H1 (cell line): ENCODE measurements around the gene ATXN1L. TPM values are rescaled to one million over a fixed set of nuclear protein-coding genes. Genes with fewer than 3 reads are reported as not detected.

Source experiments
- CTCF ChIA-PET: fragments of 300-600 bp; sonication (Branson Sonifier 250); formaldehyde crosslinking; loops from one replicate; lab custom pipeline; 2021; ENCODE audit not compliant: partially characterized antibody; lab: Charles Lee
- POLR2A ChIA-PET: fragments of 300-600 bp; sonication (Branson Sonifier 250); formaldehyde crosslinking; loops from one replicate; lab custom pipeline; 2021; ENCODE audit warnings: inconsistent platforms; ENCODE audit not compliant: partially characterized antibody; lab: Charles Lee
- DNase-seq, 2 experiments: peaks; one replicate each; pipeline versions ENCODE4 v3.0.0 to v3.0.0-alpha.2; 2010 to 2022; ENCODE audit warnings: low spot score in 2 of 2, low read depth in 1 of 2, mixed read lengths in 1 of 2
- FAIRE-seq: peaks from 2 replicates; lab custom pipeline; 2011; peaks lifted over from hg19 to GRCh38; lab: Jason Lieb, UNC
- H2AFZ ChIP-seq: 2 replicates; pipeline ENCODE4 v1.8.1; 2012; ENCODE audit warnings: low read length, inconsistent platforms
- H2AK5ac ChIP-seq: 2 replicates; pipeline ENCODE4 v1.6.1; 2013; ENCODE audit warnings: low read depth, low read length
- H2BK120ac ChIP-seq: replicated peaks from 2 replicates; pipeline ENCODE3; 2013; ENCODE audit warnings: low read depth, low read length, inconsistent platforms
- H2BK12ac ChIP-seq: 2 replicates; pipeline ENCODE4 v1.6.1; 2013; ENCODE audit warnings: low read depth, low read length
- H2BK15ac ChIP-seq: 2 replicates; pipeline ENCODE4 v1.6.1; 2013; ENCODE audit warnings: low read length
- H2BK20ac ChIP-seq: 2 replicates; pipeline ENCODE4 v1.6.1; 2013; ENCODE audit warnings: low read length
- H2BK5ac ChIP-seq: 2 replicates; pipeline ENCODE4 v1.6.1; 2013; ENCODE audit warnings: low read depth, low read length
- H3K14ac ChIP-seq: 2 replicates; pipeline ENCODE4 v1.6.1; 2013; ENCODE audit warnings: inconsistent platforms; ENCODE audit not compliant: insufficient read length
- H3K18ac ChIP-seq: 2 replicates; pipeline ENCODE4 v1.6.1; 2013; ENCODE audit warnings: low read length; ENCODE audit errors: extremely low read depth
- H3K23ac ChIP-seq: 2 replicates; pipeline ENCODE4 v1.6.1; 2013; ENCODE audit warnings: inconsistent platforms; ENCODE audit not compliant: insufficient read length
- H3K23me2 ChIP-seq: 2 replicates; pipeline ENCODE4 v1.6.1; 2013; ENCODE audit warnings: low read depth, low read length
- H3K27ac ChIP-seq: 2 replicates; pipeline ENCODE4 v1.6.1; 2011; ENCODE audit warnings: low read depth, low read length, inconsistent platforms
- H3K27me3 ChIP-seq, 4 experiments: replicated peaks in 1 of 4; 1 replicate in 1 of 4; 2 replicates in 3 of 4; pipeline versions ENCODE4 v1.6.1 to v1.8.1; 2011 to 2013; ENCODE audit warnings: low read length in 3 of 4, mild to moderate bottlenecking in 3 of 4, inconsistent platforms in 2 of 4, mixed read lengths in 2 of 4, moderate library complexity in 1 of 4; ENCODE audit not compliant: control insufficient read depth in 3 of 4, insufficient read depth in 3 of 4; ENCODE audit errors: extremely low read depth in 1 of 4
- H3K36me3 ChIP-seq, 4 experiments: 2 replicates each; pipeline versions ENCODE4 v1.6.1 to v1.8.1; 2011 to 2013; ENCODE audit warnings: mild to moderate bottlenecking in 4 of 4, low read length in 3 of 4, moderate library complexity in 2 of 4, control low read depth in 1 of 4, inconsistent platforms in 1 of 4; ENCODE audit not compliant: insufficient read depth in 4 of 4, control insufficient read depth in 2 of 4
- H3K4ac ChIP-seq: replicated peaks from 2 replicates; pipeline ENCODE3; 2013; ENCODE audit warnings: low read length, low read depth, mixed read lengths, inconsistent platforms; ENCODE audit not compliant: insufficient read length
- H3K4me1 ChIP-seq, 4 experiments: replicated peaks in 1 of 4; 1 replicate in 1 of 4; 2 replicates in 3 of 4; pipeline versions ENCODE4 v1.6.1 to v1.8.1; 2011 to 2013; ENCODE audit warnings: low read length in 3 of 4, inconsistent platforms in 2 of 4, mixed read lengths in 1 of 4; ENCODE audit not compliant: insufficient read depth in 4 of 4, control insufficient read depth in 3 of 4
- H3K4me2 ChIP-seq, 2 experiments: 2 replicates each; pipeline versions ENCODE4 v1.6.1 to v1.8.1; 2011 to 2013; ENCODE audit warnings: low read depth in 2 of 2, low read length in 2 of 2, control low read depth in 1 of 2, inconsistent platforms in 1 of 2, mild to moderate bottlenecking in 1 of 2; ENCODE audit not compliant: insufficient read depth in 1 of 2
- H3K4me3 ChIP-seq, 4 experiments: fragments of 200-600, 300-600 bp in 1 of 4; sonication (generic), shearing (Covaris generic), sonication (Bioruptor Twin) in 1 of 4; 2 replicates each; pipeline versions ENCODE4 v1.5.1 to v1.8.1; 2011 to 2016; ENCODE audit warnings: low read length in 4 of 4, low read depth in 3 of 4, control low read depth in 2 of 4, inconsistent platforms in 2 of 4, mild to moderate bottlenecking in 2 of 4, mixed read lengths in 1 of 4, moderate library complexity in 1 of 4; ENCODE audit not compliant: insufficient read depth in 2 of 4; ENCODE audit errors: extremely low read depth in 1 of 4
- H3K56ac ChIP-seq: replicated peaks from 2 replicates; pipeline ENCODE3; 2013; ENCODE audit warnings: low read depth, mild to moderate bottlenecking, mixed read lengths, low read length, inconsistent platforms; ENCODE audit not compliant: insufficient read length
- H3K79me1 ChIP-seq: 2 replicates; pipeline ENCODE4 v1.6.1; 2013; ENCODE audit warnings: low read depth, low read length, control low read depth
- H3K79me2 ChIP-seq, 2 experiments: 2 replicates each; pipeline versions ENCODE4 v1.6.1 to v1.8.1; 2012 to 2013; ENCODE audit warnings: low read length in 2 of 2, mild to moderate bottlenecking in 2 of 2, inconsistent platforms in 1 of 2; ENCODE audit not compliant: insufficient read depth in 2 of 2, control insufficient read depth in 1 of 2
- H3K9ac ChIP-seq, 4 experiments: replicated peaks in 1 of 4; 1 replicate in 1 of 4; 2 replicates in 3 of 4; pipeline versions ENCODE4 v1.6.1 to v1.8.1; 2011 to 2013; ENCODE audit warnings: low read depth in 3 of 4, low read length in 3 of 4, control low read depth in 2 of 4, mild to moderate bottlenecking in 2 of 4, moderate library complexity in 2 of 4, inconsistent platforms in 1 of 4; ENCODE audit errors: extremely low read depth in 1 of 4
- H3K9me3 ChIP-seq, 2 experiments: 2 replicates each; pipeline versions ENCODE4 v1.6.1 to v1.8.1; 2012 to 2013; ENCODE audit warnings: mild to moderate bottlenecking in 2 of 2, moderate library complexity in 2 of 2, control low read depth in 1 of 2, inconsistent platforms in 1 of 2, low read depth in 1 of 2, low read length in 1 of 2, mixed read lengths in 1 of 2; ENCODE audit not compliant: insufficient read depth in 2 of 2
- H4K20me1 ChIP-seq, 2 experiments: replicated peaks in 1 of 2; 2 replicates each; pipeline versions ENCODE3 to v1.8.1; 2011 to 2013; ENCODE audit warnings: inconsistent platforms in 2 of 2, low read length in 2 of 2, mild to moderate bottlenecking in 1 of 2; ENCODE audit not compliant: insufficient read depth in 2 of 2, control insufficient read depth in 1 of 2
- H4K5ac ChIP-seq: 2 replicates; pipeline ENCODE4 v1.6.1; 2013; ENCODE audit warnings: low read length, low read depth, mixed read lengths, inconsistent platforms; ENCODE audit not compliant: insufficient read length
- H4K8ac ChIP-seq: 2 replicates; pipeline ENCODE4 v1.8.0; 2013; ENCODE audit warnings: mild to moderate bottlenecking, moderate library complexity, low read length, inconsistent platforms; ENCODE audit not compliant: insufficient read depth; ENCODE audit errors: extremely low read depth
- H4K91ac ChIP-seq: replicated peaks from 2 replicates; pipeline ENCODE3; 2013; ENCODE audit warnings: low read length, mixed read lengths, inconsistent platforms; ENCODE audit not compliant: insufficient read length
- BRCA1 ChIP-seq: IDR thresholded peaks from 2 replicates; pipeline ENCODE4 v1.6.1; 2012; ENCODE audit warnings: low read depth, low read length, improper control_type of control experiment
- CHD2 ChIP-seq: IDR thresholded peaks from 2 replicates; pipeline ENCODE4 v1.6.1; 2012; ENCODE audit warnings: low read length, improper control_type of control experiment
- EGR1 ChIP-seq: IDR thresholded peaks from 2 replicates; pipeline ENCODE4 v1.6.1; 2011; ENCODE audit warnings: low read depth, low read length, borderline replicate concordance
- EZH2 ChIP-seq: fragments of 200-600 bp; sonication (generic); IDR thresholded peaks from 2 replicates; pipeline ENCODE4 v1.7.1; 2012; ENCODE audit warnings: low read depth, mild to moderate bottlenecking, moderate library complexity, low read length, inconsistent platforms; ENCODE audit not compliant: severe bottlenecking
- FOSL1 ChIP-seq: IDR thresholded peaks from 2 replicates; pipeline ENCODE4 v1.6.1; 2011; ENCODE audit warnings: mild to moderate bottlenecking, low read depth, low read length, moderate library complexity; ENCODE audit not compliant: insufficient read depth
- KDM1A ChIP-seq: fragments of 200-600, 300-600 bp; sonication (generic); IDR thresholded peaks from 2 replicates; pipeline ENCODE4 v1.7.1; 2016; ENCODE audit warnings: mild to moderate bottlenecking, low read length, borderline replicate concordance
- PHF8 ChIP-seq: fragments of 200-600 bp; sonication (generic); conservative IDR thresholded peaks from 2 replicates; pipeline ENCODE4 v1.7.1; 2012; ENCODE audit warnings: low read depth, mild to moderate bottlenecking, inconsistent platforms, low read length, moderate library complexity
- POLR2A ChIP-seq, 2 experiments: IDR thresholded peaks; 1 replicate in 1 of 2; 2 replicates in 1 of 2; pipeline ENCODE4 v1.6.1; 2011; ENCODE audit warnings: low read depth in 2 of 2, low read length in 2 of 2, mild to moderate bottlenecking in 2 of 2; ENCODE audit errors: control extremely low read depth in 1 of 2
- RAD21 ChIP-seq, 2 experiments: IDR thresholded peaks in 1 of 2; conservative IDR thresholded peaks in 1 of 2; 2 replicates each; pipeline ENCODE4 v1.6.1; 2011; ENCODE audit warnings: low read depth in 2 of 2, low read length in 2 of 2, improper control_type of control experiment in 1 of 2, inconsistent platforms in 1 of 2, mild to moderate bottlenecking in 1 of 2, moderate library complexity in 1 of 2
- RBBP5 ChIP-seq: IDR thresholded peaks from 2 replicates; pipeline ENCODE4 v1.7.1; 2012; ENCODE audit warnings: low read depth, mild to moderate bottlenecking, inconsistent platforms, low read length, moderate library complexity, borderline replicate concordance
- SIN3A ChIP-seq, 2 experiments: IDR thresholded peaks in 1 of 2; conservative IDR thresholded peaks in 1 of 2; 2 replicates each; pipeline ENCODE4 v1.6.1; 2011 to 2012; ENCODE audit warnings: low read length in 2 of 2, improper control_type of control experiment in 1 of 2, low read depth in 1 of 2, mild to moderate bottlenecking in 1 of 2
- SP1 ChIP-seq: IDR thresholded peaks from 2 replicates; pipeline ENCODE4 v1.6.1; 2011; ENCODE audit warnings: low read depth, low read length
- SUZ12 ChIP-seq: fragments of 200-600 bp; sonication (generic); IDR thresholded peaks from 2 replicates; pipeline ENCODE4 v1.6.1; 2012; ENCODE audit warnings: mild to moderate bottlenecking, inconsistent platforms, low read length, moderate library complexity, mixed read lengths
- TAF7 ChIP-seq: optimal IDR thresholded peaks from 2 replicates; pipeline ENCODE3; 2011; ENCODE audit warnings: low read depth, mild to moderate bottlenecking, inconsistent platforms, low read length, moderate library complexity, borderline replicate concordance
- TCF12 ChIP-seq: IDR thresholded peaks from 2 replicates; pipeline ENCODE4 v1.6.1; 2011; ENCODE audit warnings: low read depth, mild to moderate bottlenecking, low read length
- WGBS, 2 experiments: shearing (Covaris generic) in 1 of 2; methylation state at CpG; one replicate each; pipeline versions ENCODE4 v1.1.6 to v1.1.7; 2013 to 2015; ENCODE audit warnings: low lambda C conversion rate in 2 of 2, mixed read lengths in 2 of 2, inconsistent platforms in 1 of 2, low coverage in 1 of 2, missing lambda C conversion rate in 1 of 2; ENCODE audit not compliant: insufficient replicate concordance in 2 of 2, insufficient coverage in 1 of 2, insufficient read length in 1 of 2; ENCODE audit errors: extremely low coverage in 1 of 2, missing lambda C conversion rate in 1 of 2; 5-methylcytosine and 5-hydroxymethylcytosine counted together
- polyA plus RNA-seq, 7 experiments: library from polyadenylated mRNA; depleted of rRNA in 3 of 7; stranded (reverse) in 5 of 7; unstranded in 2 of 7; fragments of >200 nt in 5 of 7; fragments of 200-250 nt in 2 of 7; gene quantifications; 1 replicate in 5 of 7; 2 replicates in 1 of 7; 4 replicates in 1 of 7; pipeline versions ENCODE4 v1.2.1 to v1.2.3, GENCODE V29; 2011 to 2013; ENCODE audit warnings: missing spikeins in 2 of 7, mixed read lengths in 2 of 7
- total RNA-seq: library from RNA; stranded (reverse); fragmentation: NEBNext Ultra II Directional; extraction: Animal tissue kit (Norgen Biotek cat#: 25700); gene quantifications from 2 replicates; pipeline ENCODE4 v1.2.1, GENCODE V29; 2021

ATXN1L gene
- total and polyA plus RNA-seq, 2 of the 8 experiments (the other 6 are each of a cell fraction or from before 2014, with no cell fraction given) = 12.1 to 23.8 TPM

DNA sequence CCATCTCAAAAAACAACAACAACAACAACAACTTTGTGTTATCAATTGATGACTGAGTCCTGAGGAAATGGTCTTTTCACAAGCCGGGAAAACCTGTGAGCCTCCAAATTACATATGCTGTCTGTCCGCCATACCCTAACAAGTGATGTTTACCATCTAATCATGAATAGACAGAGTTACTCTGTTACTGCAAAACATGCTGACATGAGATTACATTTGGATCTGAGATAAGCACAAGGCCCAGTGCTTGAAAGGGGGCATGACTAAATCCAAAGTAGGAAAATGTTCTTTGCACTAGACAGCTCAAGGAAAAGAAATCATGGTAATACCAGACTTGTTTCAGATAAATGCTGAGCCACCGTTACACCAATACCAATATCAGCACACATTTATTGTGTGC is 8.6 kb upstream of the ATXN1L start:
- H3K4me3 ChIP-seq = no peak overlapping the region
- no peak overlapping the region for H2BK15ac ChIP-seq
- no peaks in the 10 kb centered on the region for H3K27me3 ChIP-seq
- no peak overlapping the region for H2BK5ac ChIP-seq
- no peak for DNase-seq
- H4K5ac ChIP-seq = no peak overlapping the region
- no peak overlapping the region for H2AK5ac ChIP-seq
- H3K4me2 ChIP-seq = no peak overlapping the region
- H3K79me1 ChIP-seq = no peaks in the 10 kb centered on the region
- ChIA-PET CTCF (no interaction called here), POLR2A (interaction anchor here (2.0 kb wide), 1 partner anchor 8 kb away, joined by 7 read pairs; the partner anchor contains the start of gene ATXN1L)
- no peaks in the 10 kb centered on the region for H3K9me3 ChIP-seq
- H3K18ac ChIP-seq = no peak overlapping the region
- no peak overlapping the region for H3K9ac ChIP-seq
- H3K27ac ChIP-seq = no peak overlapping the region
- no peak overlapping the region for H3K4ac ChIP-seq
- H3K23me2 ChIP-seq = no peaks in the 10 kb centered on the region
- no peak overlapping the region for H2BK20ac ChIP-seq
- H3K36me3 ChIP-seq = no peaks in the 10 kb centered on the region
- H3K14ac ChIP-seq = no peak overlapping the region
- H2BK120ac ChIP-seq = no peak overlapping the region
- WGBS, 2 experiments = 92% methylated on average over 3 of the region's 3 CpGs; no CpG with 5 or more reads in 1 of the 2 experiments
- no peak overlapping the region for H3K23ac ChIP-seq
- H3K4me1 ChIP-seq = no peaks in the 10 kb centered on the region
- no peak overlapping the region for H4K8ac ChIP-seq
- H4K20me1 ChIP-seq = no peaks in the 10 kb centered on the region
- H3K79me2 ChIP-seq = no peaks in the 10 kb centered on the region
- no peak overlapping the region for H2AFZ ChIP-seq
- no peak for FAIRE-seq
- H2BK12ac ChIP-seq = no peak overlapping the region
- H4K91ac ChIP-seq = no peak overlapping the region
- no peak overlapping the region for H3K56ac ChIP-seq
- TF ChIP-seq FOSL1 = no peak
- no peak for TF ChIP-seq RBBP5
- TF ChIP-seq TCF12 = no peak
- TF ChIP-seq BRCA1 = no peak
- TF ChIP-seq KDM1A = no peak
- no peak for TF ChIP-seq SIN3A (conservative IDR thresholded peaks at IDR 0.05 in 1 of 2, IDR thresholded peaks at IDR 0.05 in 1 of 2; ENCODE audit: low read depth in 1 of 2, low read length in 2 of 2)
- TF ChIP-seq EZH2 = no peak
- TF ChIP-seq RAD21 (IDR thresholded peaks at IDR 0.05 in 1 of 2, conservative IDR thresholded peaks at IDR 0.05 in 1 of 2; ENCODE audit: low read depth in 2 of 2, low read length in 2 of 2) = no peak
- no peak for TF ChIP-seq EGR1
- TF ChIP-seq CHD2 = no peak
- no peak for TF ChIP-seq PHF8
- no peak for TF ChIP-seq POLR2A (IDR thresholded peaks at IDR 0.05; ENCODE audit: control extremely low read depth in 1 of 2, low read depth in 2 of 2, low read length in 2 of 2)
- TF ChIP-seq SUZ12 = no peak
- no peak for TF ChIP-seq SP1
- no peak for TF ChIP-seq TAF7
